Measurements from ENCODE around the gene INSR.

INSR gene

DNA sequence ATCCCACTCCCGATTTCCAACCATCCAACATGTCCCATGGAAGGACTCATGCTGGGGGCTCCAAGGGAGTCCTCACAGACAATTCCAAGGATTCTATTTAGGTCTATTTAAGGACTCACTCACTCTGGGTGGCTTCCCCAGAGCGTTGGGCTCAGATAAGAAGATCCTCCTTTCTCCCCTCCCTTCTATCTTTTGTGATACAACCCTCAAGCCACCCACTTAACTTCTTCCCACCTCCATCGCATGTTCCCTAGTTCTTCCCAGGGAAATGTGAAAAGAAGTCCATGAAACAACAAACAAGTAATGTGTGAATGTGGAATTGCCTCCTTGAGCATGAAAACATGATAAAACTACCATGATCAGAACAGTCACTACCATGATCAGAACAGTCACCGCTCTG is 29.4 kb downstream of the INSR start:
- no peaks in the 10 kb centered on the region for H3K27me3 ChIP-seq (ENCODE audit: insufficient read depth, low read length, poor library complexity)
- peaks cover 11% of the 10 kb centered on the region for H3K36me3 ChIP-seq (ENCODE audit: insufficient read depth, low read length)
- H4K20me1 ChIP-seq (ENCODE audit: insufficient read depth, low read length), result peaks cover 24% of the 10 kb centered on the region; the same call in 1 of the 2 replicates
- no peak overlapping the region for H3K4me2 ChIP-seq (ENCODE audit: insufficient read depth, low read length)
- H3K79me2 ChIP-seq (ENCODE audit: insufficient read depth, low read length), result peaks cover 7% of the 10 kb centered on the region; the same call in 1 of the 2 replicates
- no peak overlapping the region for H3K27ac ChIP-seq (ENCODE audit: low read length)
- H2AFZ ChIP-seq (ENCODE audit: low read depth, low read length), result no peak overlapping the region
- TF ChIP-seq EZH2 (IDR thresholded peaks at IDR 0.05; ENCODE audit: borderline replicate concordance, low read depth, low read length, severe bottlenecking), result no peak
- TF ChIP-seq, protein P1, sequence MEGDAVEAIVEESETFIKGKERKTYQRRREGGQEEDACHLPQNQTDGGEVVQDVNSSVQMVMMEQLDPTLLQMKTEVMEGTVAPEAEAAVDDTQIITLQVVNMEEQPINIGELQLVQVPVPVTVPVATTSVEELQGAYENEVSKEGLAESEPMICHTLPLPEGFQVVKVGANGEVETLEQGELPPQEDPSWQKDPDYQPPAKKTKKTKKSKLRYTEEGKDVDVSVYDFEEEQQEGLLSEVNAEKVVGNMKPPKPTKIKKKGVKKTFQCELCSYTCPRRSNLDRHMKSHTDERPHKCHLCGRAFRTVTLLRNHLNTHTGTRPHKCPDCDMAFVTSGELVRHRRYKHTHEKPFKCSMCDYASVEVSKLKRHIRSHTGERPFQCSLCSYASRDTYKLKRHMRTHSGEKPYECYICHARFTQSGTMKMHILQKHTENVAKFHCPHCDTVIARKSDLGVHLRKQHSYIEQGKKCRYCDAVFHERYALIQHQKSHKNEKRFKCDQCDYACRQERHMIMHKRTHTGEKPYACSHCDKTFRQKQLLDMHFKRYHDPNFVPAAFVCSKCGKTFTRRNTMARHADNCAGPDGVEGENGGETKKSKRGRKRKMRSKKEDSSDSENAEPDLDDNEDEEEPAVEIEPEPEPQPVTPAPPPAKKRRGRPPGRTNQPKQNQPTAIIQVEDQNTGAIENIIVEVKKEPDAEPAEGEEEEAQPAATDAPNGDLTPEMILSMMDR (IDR thresholded peaks at IDR 0.05; ENCODE audit: borderline replicate concordance, extremely low read depth, low read length, poor library complexity, severe bottlenecking), result no peak
- no peaks in the 10 kb centered on the region for H3K4me1 ChIP-seq (ENCODE audit: insufficient read depth, low read length)
- no peak overlapping the region for H3K9ac ChIP-seq (ENCODE audit: low read depth, low read length)
- H3K9me3 ChIP-seq (ENCODE audit: insufficient read depth, low read length, severe bottlenecking), result no peaks in the 10 kb centered on the region
- H3K4me3 ChIP-seq (ENCODE audit: low read depth in 1 of 2, low read length in 2 of 2), result no peak overlapping the region
- no peak for ATAC-seq (ENCODE audit: insufficient read depth, low read depth)
- no peak for DNase-seq

- Histone ChIP-seq H3K9ac (ENCODE audit: low read depth, low read length) (no peak overlapping the region), H4K20me1 (ENCODE audit: insufficient read depth, low read length) (peaks cover 27% of the 10 kb centered on the region; the same call in 1 of the 2 replicates), H3K4me1 (ENCODE audit: insufficient read depth, low read length) (no peaks in the 10 kb centered on the region), H3K27me3 (ENCODE audit: insufficient read depth, low read length, poor library complexity) (no peaks in the 10 kb centered on the region), H3K79me2 (ENCODE audit: insufficient read depth, low read length) (peaks cover 7% of the 10 kb centered on the region; the same call in 1 of the 2 replicates), H3K36me3 (ENCODE audit: insufficient read depth, low read length) (peaks cover 11% of the 10 kb centered on the region), H3K4me2 (ENCODE audit: insufficient read depth, low read length) (no peak overlapping the region), H3K27ac (ENCODE audit: low read length) (no peak overlapping the region), H3K9me3 (ENCODE audit: insufficient read depth, low read length, severe bottlenecking) (no peaks in the 10 kb centered on the region), H2AFZ (ENCODE audit: low read depth, low read length) (no peak overlapping the region), H3K4me3 (ENCODE audit: low read depth in 1 of 2, low read length in 2 of 2) (no peak overlapping the region)
- DNase-seq (no peak), ATAC-seq (ENCODE audit: insufficient read depth, low read depth) (no peak)
- TF ChIP-seq EZH2 (IDR thresholded peaks at IDR 0.05; ENCODE audit: borderline replicate concordance, low read depth, low read length, severe bottlenecking), result no peak
- TF ChIP-seq, protein P1 (IDR thresholded peaks at IDR 0.05; ENCODE audit: borderline replicate concordance, extremely low read depth, low read length, poor library complexity, severe bottlenecking), result no peak
These were observed 30.7 kb downstream of the INSR start for GRCh38 chr19:7263521-7263920.

GRCh38 chr19:7263066-7263465 is 31.1 kb downstream of the INSR start:
- Histone ChIP-seq H3K79me2 (ENCODE audit: insufficient read depth, low read length) (peaks cover 7% of the 10 kb centered on the region; the same call in 1 of the 2 replicates), H2AFZ (ENCODE audit: low read depth, low read length) (no peak overlapping the region), H4K20me1 (ENCODE audit: insufficient read depth, low read length) (peaks cover 30% of the 10 kb centered on the region; the same call in 1 of the 2 replicates), H3K4me1 (ENCODE audit: insufficient read depth, low read length) (no peaks in the 10 kb centered on the region), H3K27ac (ENCODE audit: low read length) (no peak overlapping the region), H3K4me3 (ENCODE audit: low read depth in 1 of 2, low read length in 2 of 2) (no peak overlapping the region), H3K4me2 (ENCODE audit: insufficient read depth, low read length) (no peak overlapping the region), H3K27me3 (ENCODE audit: insufficient read depth, low read length, poor library complexity) (no peaks in the 10 kb centered on the region), H3K9ac (ENCODE audit: low read depth, low read length) (no peak overlapping the region), H3K36me3 (ENCODE audit: insufficient read depth, low read length) (peaks cover 11% of the 10 kb centered on the region), H3K9me3 (ENCODE audit: insufficient read depth, low read length, severe bottlenecking) (no peaks in the 10 kb centered on the region)
- TF ChIP-seq, protein P1 (IDR thresholded peaks at IDR 0.05; ENCODE audit: borderline replicate concordance, extremely low read depth, low read length, poor library complexity, severe bottlenecking), result no peak
- no peak for TF ChIP-seq EZH2 (IDR thresholded peaks at IDR 0.05; ENCODE audit: borderline replicate concordance, low read depth, low read length, severe bottlenecking)
- no peak for DNase-seq
- ATAC-seq (ENCODE audit: insufficient read depth, low read depth), result no peak

Data from DND-41 (cell line).